Ishikawa (cell line): Measurements from ENCODE around the gene ARHGEF28.

ENCODE experiments used
- CEBPB ChIP-seq: IDR thresholded peaks from 2 replicates; pipeline ENCODE4 v1.6.1; 2012
- CREB1 ChIP-seq: IDR thresholded peaks from 2 replicates; pipeline ENCODE4 v1.6.1; 2012; ENCODE audit warnings: low read depth
- EGR1 ChIP-seq: IDR thresholded peaks from 2 replicates; pipeline ENCODE4 v1.6.1; 2012
- EP300 ChIP-seq: IDR thresholded peaks from 2 replicates; pipeline ENCODE4 v1.6.1; 2012; ENCODE audit warnings: borderline replicate concordance
- FOXM1 ChIP-seq: IDR thresholded peaks from 2 replicates; pipeline ENCODE4 v1.6.1; 2012; ENCODE audit warnings: low read depth, borderline replicate concordance
- NFIC ChIP-seq: IDR thresholded peaks from 2 replicates; pipeline ENCODE4 v1.6.1; 2012
- RAD21 ChIP-seq: IDR thresholded peaks from 2 replicates; pipeline ENCODE4 v1.6.1; 2012; ENCODE audit warnings: low read depth
- TAF1 ChIP-seq: IDR thresholded peaks from 2 replicates; pipeline ENCODE4 v1.6.1; 2012; ENCODE audit warnings: low read depth, mild to moderate bottlenecking
- TCF12 ChIP-seq: IDR thresholded peaks from 2 replicates; pipeline ENCODE4 v1.6.1; 2012; ENCODE audit warnings: low read depth
- TEAD4 ChIP-seq: IDR thresholded peaks from 2 replicates; pipeline ENCODE4 v1.6.1; 2012
- YY1 ChIP-seq: IDR thresholded peaks from 2 replicates; pipeline ENCODE4 v1.6.1; 2012; ENCODE audit warnings: low read depth
- TF ChIP-seq, protein P1 (sequence below): IDR thresholded peaks from 2 replicates; pipeline ENCODE4 v1.6.1; 2012
- TF ChIP-seq, protein P2 (sequence below): IDR thresholded peaks from 2 replicates; pipeline ENCODE4 v1.6.1; 2012; ENCODE audit warnings: low read depth, mild to moderate bottlenecking
- TF ChIP-seq, protein P3 (sequence below): IDR thresholded peaks from 2 replicates; pipeline ENCODE4 v1.6.1; 2012

Gene ARHGEF28

DNA sequence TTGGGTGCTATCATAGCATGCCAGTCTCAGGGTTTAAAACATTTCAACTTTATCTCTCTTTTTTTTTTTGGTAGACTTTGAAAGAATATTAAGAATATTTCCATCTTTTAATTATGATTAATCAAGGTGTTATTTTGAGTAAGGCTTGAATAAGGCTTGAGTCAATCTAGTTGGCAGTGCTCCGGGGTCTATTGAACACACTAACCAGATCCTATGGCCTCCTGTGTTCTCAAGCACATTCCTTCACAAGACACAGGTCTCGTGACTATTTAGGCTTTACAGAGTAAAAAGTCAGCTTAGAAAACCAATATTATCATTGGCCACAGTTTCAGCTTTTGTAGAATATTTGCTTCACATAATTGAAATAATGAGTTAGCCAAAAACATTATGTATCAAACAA, 151.2 kb downstream of the ARHGEF28 start:
- TF ChIP-seq RAD21 (no peak), CREB1 (no peak), NFIC (no peak), EP300 (no peak), CEBPB (no peak), YY1 (no peak), TAF1 (no peak)
- TF ChIP-seq, protein P1, sequence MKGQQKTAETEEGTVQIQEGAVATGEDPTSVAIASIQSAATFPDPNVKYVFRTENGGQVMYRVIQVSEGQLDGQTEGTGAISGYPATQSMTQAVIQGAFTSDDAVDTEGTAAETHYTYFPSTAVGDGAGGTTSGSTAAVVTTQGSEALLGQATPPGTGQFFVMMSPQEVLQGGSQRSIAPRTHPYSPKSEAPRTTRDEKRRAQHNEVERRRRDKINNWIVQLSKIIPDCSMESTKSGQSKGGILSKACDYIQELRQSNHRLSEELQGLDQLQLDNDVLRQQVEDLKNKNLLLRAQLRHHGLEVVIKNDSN, result no peak
- TF ChIP-seq, protein P2, sequence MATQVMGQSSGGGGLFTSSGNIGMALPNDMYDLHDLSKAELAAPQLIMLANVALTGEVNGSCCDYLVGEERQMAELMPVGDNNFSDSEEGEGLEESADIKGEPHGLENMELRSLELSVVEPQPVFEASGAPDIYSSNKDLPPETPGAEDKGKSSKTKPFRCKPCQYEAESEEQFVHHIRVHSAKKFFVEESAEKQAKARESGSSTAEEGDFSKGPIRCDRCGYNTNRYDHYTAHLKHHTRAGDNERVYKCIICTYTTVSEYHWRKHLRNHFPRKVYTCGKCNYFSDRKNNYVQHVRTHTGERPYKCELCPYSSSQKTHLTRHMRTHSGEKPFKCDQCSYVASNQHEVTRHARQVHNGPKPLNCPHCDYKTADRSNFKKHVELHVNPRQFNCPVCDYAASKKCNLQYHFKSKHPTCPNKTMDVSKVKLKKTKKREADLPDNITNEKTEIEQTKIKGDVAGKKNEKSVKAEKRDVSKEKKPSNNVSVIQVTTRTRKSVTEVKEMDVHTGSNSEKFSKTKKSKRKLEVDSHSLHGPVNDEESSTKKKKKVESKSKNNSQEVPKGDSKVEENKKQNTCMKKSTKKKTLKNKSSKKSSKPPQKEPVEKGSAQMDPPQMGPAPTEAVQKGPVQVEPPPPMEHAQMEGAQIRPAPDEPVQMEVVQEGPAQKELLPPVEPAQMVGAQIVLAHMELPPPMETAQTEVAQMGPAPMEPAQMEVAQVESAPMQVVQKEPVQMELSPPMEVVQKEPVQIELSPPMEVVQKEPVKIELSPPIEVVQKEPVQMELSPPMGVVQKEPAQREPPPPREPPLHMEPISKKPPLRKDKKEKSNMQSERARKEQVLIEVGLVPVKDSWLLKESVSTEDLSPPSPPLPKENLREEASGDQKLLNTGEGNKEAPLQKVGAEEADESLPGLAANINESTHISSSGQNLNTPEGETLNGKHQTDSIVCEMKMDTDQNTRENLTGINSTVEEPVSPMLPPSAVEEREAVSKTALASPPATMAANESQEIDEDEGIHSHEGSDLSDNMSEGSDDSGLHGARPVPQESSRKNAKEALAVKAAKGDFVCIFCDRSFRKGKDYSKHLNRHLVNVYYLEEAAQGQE, result no peak
- TF ChIP-seq, protein P3, sequence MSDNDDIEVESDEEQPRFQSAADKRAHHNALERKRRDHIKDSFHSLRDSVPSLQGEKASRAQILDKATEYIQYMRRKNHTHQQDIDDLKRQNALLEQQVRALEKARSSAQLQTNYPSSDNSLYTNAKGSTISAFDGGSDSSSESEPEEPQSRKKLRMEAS, result no peak

DNA sequence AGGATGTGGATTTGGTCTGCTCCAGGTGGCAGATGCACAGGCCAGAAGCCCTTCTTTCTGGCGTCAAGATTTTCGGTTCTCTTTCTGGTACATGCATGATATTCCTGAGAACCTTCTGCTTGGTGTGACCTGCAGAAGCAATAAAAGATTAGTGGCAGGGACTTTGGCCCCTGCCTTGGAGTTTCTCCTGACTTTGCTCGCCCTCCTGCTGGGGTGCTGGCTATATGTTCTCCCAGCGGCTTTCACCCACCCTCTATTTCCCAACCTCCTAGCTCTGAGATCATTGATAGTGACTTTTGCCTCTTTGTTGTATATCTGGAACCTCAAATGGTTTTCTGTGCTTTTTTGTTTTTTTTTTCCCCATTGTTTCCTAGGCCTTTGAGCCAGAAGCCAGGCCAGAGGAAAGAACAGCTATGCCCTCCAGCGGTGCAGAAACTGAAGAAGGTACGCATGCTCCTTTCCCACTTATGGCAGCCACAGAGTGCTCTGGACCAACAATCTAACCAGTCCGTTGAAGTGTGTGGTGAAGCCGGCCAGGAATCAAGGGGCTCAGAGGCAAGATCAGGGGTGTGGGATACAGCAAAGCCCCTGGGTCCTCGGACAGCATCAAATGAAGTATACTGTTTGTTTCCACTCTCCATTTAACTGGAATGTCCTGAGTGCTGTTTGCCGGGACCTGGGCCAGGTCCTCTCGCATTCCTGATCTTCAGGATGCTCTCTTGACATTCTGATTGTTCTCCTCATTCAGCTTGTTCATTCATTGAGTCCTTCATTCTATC, 154.5 kb downstream of the ARHGEF28 start:
- TF ChIP-seq, protein P2, result no peak

DNA sequence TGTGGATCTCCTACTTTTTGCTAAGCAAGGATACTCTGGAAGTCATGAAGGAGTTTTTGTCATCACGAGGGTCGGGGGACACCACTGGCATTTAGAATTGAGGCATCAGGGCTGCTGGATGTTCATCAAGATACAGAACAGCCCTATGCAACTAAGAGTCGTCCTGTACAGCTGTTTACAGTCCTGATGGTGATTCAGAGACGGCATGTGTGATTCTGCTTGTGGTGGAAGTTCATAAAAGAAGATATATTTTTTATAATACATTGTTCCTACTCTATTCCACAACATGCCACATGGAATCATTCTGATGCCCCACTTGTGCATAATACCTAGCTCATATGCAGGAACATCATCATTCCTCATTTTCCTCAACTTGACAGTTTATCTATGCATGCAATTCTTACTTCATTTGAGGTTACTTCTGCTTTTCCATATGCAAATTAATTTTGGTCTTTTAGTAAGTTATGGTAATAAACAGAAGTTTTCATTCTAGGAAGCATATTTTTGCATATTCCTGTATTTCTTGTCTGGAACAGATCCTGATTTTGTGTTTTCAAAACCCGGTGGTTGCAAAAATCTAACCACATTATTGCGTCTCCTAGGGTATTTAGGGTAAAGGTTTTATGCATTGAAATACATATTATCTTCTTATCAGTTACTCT, 155.2 kb downstream of the ARHGEF28 start:
- no peak for TF ChIP-seq RAD21
- no peak for TF ChIP-seq FOXM1
- TF ChIP-seq, protein P1, result no peak

DNA sequence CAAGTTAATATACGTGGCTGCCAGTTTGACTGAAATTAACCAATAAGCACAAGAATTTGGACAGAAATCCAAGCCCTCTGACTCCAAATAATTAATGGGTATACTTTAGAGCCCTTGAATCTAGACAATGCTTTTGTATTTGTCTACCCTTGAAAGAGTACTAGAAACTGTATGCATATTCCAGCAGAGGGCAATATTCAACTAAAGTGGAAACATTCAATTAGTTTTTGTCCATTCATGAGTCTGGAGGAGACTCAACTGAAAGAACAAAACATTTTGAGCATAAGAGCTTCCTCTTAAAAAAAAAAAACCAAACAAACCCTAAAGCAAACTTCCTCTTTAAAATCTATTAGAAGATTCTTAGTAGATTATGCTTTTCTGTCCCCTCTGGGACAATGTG, 157.8 kb downstream of the ARHGEF28 start:
- TF ChIP-seq EGR1 (no peak), FOXM1 (no peak), RAD21 (0 out of 2 replicates have a peak, but pooled peaks have one; percentile 10), TEAD4 (no peak), TAF1 (no peak)
- TF ChIP-seq, protein P2, result no peak

DNA sequence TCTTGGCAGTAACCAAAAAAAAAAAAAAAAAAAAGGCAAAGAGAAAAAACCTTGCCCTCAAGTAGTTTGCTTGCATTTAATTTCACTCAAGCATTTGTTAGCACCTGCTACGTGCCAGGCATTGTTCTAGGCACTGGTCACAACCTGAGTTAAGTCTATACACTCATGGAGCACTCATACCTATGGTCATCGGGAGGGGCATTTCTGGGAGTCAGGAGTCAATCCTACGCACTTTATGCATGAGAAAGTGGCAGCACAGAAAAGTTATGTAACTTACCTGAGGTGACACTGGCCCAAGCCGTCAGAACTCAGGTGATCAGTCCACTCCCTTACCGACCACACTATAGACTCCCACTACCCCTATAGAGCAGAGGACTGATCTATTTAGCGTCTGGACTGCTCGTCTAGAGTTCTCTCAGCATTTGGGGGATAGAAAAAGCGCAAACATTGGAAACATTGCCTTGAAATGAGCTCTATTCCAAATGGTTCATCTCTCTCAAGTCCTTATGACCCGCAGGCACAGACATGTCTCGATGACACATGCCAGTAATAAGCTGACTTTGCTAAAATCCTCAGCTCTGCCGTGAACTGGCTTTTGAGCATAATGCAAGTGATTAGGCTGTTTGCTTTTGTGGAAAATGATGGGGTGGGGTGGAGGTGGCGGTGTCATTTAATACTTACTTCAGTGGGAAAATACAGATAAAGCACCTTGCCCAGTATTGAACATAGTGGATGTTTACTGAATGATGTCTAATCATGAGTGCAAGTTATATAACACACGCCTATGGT, 160.2 kb downstream of the ARHGEF28 start:
- TF ChIP-seq CEBPB (no peak), TCF12 (no peak), EP300 (no peak), TEAD4 (no peak), TAF1 (no peak), CREB1 (no peak), YY1 (no peak)
- TF ChIP-seq, protein P1, result no peak
- TF ChIP-seq, protein P2, result no peak
